ENCODE data around the gene BCAN. TPM values are rescaled to one million over a fixed set of nuclear protein-coding genes. Genes with fewer than 3 reads are reported as not detected.

The BCAN gene
- total and polyA plus RNA-seq, 2 of the 4 experiments (the other 2 are of a cell fraction), result 0.07 TPM; not detected in 1

- Histone ChIP-seq H2AK9ac (replicated peaks; ENCODE audit: low read depth, low read length, poor library complexity) (no peak overlapping the region), H3K4me3 (ENCODE audit: insufficient read depth, low read depth, low read length) (no peak overlapping the region), H3K56ac (ENCODE audit: extremely low read depth, insufficient read depth, low read length) (no peak overlapping the region), H2BK20ac (ENCODE audit: low read depth, low read length) (no peak overlapping the region), H3K9ac (ENCODE audit: low read depth, low read length) (no peak overlapping the region), H4K91ac (ENCODE audit: insufficient read depth, low read depth, low read length) (no peak overlapping the region), H3K9me3 (ENCODE audit: control insufficient read depth, insufficient read depth, low read length) (no peaks in the 10 kb centered on the region), H3K9me1 (ENCODE audit: insufficient read depth, low read length) (peaks cover 4% of the 10 kb centered on the region), H3K27me3 (ENCODE audit: control insufficient read depth, insufficient read depth, low read length) (peaks cover 36% of the 10 kb centered on the region), H3K4me1 (ENCODE audit: control insufficient read depth, insufficient read depth, low read length) (peaks cover 22% of the 10 kb centered on the region), H3K4me2 (ENCODE audit: low read depth, low read length) (peak overlapping the region; percentile 73), H4K8ac (ENCODE audit: low read depth in 2 of 2, low read length in 2 of 2) (no peak overlapping the region), H3K4ac (ENCODE audit: low read depth, low read length) (no peak overlapping the region), H4K5ac (ENCODE audit: low read depth, low read length) (no peak overlapping the region), H3K36me3 (ENCODE audit: control insufficient read depth, insufficient read depth, low read length) (no peaks in the 10 kb centered on the region), H3K79me1 (ENCODE audit: low read depth in 1 of 2, low read length in 2 of 2) (peaks cover 0 to 11% of the 10 kb centered on the region in 2 experiments; a peak in 2 of 4 replicates), H2BK5ac (ENCODE audit: low read depth, low read length, poor library complexity, severe bottlenecking) (no peak overlapping the region), H2BK120ac (ENCODE audit: low read depth, low read length) (no peak overlapping the region), H2AFZ (replicated peaks; ENCODE audit: low read length, poor library complexity) (peak overlapping the region; percentile 54), H3K27ac (ENCODE audit: insufficient read depth, low read length) (no peak overlapping the region), H4K20me1 (ENCODE audit: insufficient read depth, low read length) (0 out of 2 replicates have a peak, but pooled peaks cover 8% of the 10 kb centered on the region), H3K14ac (replicated peaks; ENCODE audit: low read depth, low read length) (no peak overlapping the region), H3K23ac (ENCODE audit: low read depth, low read length) (0 out of 2 replicates have a peak overlapping the region, but pooled peaks have one; percentile 14), H2AK5ac (ENCODE audit: low read depth, low read length) (no peak overlapping the region), H3K18ac (ENCODE audit: low read depth, low read length) (no peak overlapping the region), H2BK15ac (ENCODE audit: low read depth, low read length) (no peak overlapping the region)
- peak; percentile 46 for DNase-seq
- intact Hi-C loops (cut with micrococcal nuclease), result loop anchor here (1.0 to 2.0 kb wide), 2 partner anchors 30 to 72 kb away; no protein-coding TSS in a partner anchor
- ChIA-PET POLR2A (ENCODE audit: unreplicated experiment) (interaction anchor here (0.6 kb wide), 1 partner anchor 20 kb away, joined by 8 read pairs; the partner anchor contains the start of gene NES), CTCF (interaction anchor here (0.6 to 1.5 kb wide), 6 partner anchors 21 to 202 kb away, joined by 3 to 9 read pairs (median 4); no protein-coding TSS in a partner anchor)
- ATAC-seq (ENCODE audit: low read depth), result peak; percentile 53
- no TSS peak for BruUV-seq (replicated peaks)
- dilution Hi-C loops (cut with HindIII; ENCODE audit: low sequenced_read_pairs, unreplicated experiment), result no loop called here
- in situ Hi-C loops (cut with MboI; ENCODE audit: low sequenced_read_pairs), result loop anchor here (5.0 kb wide), 1 partner anchor 35 kb away; no protein-coding TSS in a partner anchor
- 4% methylated on average over 29 of the region's 54 CpGs; no CpG with 5 or more reads in 1 of the 2 experiments for WGBS, 2 experiments (ENCODE audit: extremely low coverage in 2 of 2, insufficient read length in 1 of 2)
- TF ChIP-seq USF2 (IDR thresholded peaks at IDR 0.05; ENCODE audit: low read depth, low read length) (no peak), POLR2A (IDR thresholded peaks at IDR 0.05; ENCODE audit: low read depth, low read length) (no peak), MAZ (IDR thresholded peaks at IDR 0.05; ENCODE audit: borderline replicate concordance, low read depth, low read length) (no peak), CHD1 (IDR thresholded peaks at IDR 0.05; ENCODE audit: low read depth, low read length) (no peak), MXI1 (IDR thresholded peaks at IDR 0.05; ENCODE audit: borderline replicate concordance, low read depth, low read length) (no peak), MAFK (IDR thresholded peaks at IDR 0.05; ENCODE audit: low read depth, low read length) (no peak), FOS (IDR thresholded peaks at IDR 0.05; ENCODE audit: low read depth, low read length) (no peak), RCOR1 (IDR thresholded peaks at IDR 0.05; ENCODE audit: insufficient replicate concordance, low read length) (no peak), NFE2L2 (IDR thresholded peaks at IDR 0.05; ENCODE audit: low read depth, low read length) (no peak), RFX5 (IDR thresholded peaks at IDR 0.05; ENCODE audit: low read depth, low read length) (no peak), BHLHE40 (IDR thresholded peaks at IDR 0.05; ENCODE audit: low read depth, low read length) (no peak)
- TF ChIP-seq, protein P1, sequence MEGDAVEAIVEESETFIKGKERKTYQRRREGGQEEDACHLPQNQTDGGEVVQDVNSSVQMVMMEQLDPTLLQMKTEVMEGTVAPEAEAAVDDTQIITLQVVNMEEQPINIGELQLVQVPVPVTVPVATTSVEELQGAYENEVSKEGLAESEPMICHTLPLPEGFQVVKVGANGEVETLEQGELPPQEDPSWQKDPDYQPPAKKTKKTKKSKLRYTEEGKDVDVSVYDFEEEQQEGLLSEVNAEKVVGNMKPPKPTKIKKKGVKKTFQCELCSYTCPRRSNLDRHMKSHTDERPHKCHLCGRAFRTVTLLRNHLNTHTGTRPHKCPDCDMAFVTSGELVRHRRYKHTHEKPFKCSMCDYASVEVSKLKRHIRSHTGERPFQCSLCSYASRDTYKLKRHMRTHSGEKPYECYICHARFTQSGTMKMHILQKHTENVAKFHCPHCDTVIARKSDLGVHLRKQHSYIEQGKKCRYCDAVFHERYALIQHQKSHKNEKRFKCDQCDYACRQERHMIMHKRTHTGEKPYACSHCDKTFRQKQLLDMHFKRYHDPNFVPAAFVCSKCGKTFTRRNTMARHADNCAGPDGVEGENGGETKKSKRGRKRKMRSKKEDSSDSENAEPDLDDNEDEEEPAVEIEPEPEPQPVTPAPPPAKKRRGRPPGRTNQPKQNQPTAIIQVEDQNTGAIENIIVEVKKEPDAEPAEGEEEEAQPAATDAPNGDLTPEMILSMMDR (conservative IDR thresholded peaks at IDR 0.05; ENCODE audit: low read depth, low read length), result peak; percentile 95
- TF ChIP-seq, protein P2, sequence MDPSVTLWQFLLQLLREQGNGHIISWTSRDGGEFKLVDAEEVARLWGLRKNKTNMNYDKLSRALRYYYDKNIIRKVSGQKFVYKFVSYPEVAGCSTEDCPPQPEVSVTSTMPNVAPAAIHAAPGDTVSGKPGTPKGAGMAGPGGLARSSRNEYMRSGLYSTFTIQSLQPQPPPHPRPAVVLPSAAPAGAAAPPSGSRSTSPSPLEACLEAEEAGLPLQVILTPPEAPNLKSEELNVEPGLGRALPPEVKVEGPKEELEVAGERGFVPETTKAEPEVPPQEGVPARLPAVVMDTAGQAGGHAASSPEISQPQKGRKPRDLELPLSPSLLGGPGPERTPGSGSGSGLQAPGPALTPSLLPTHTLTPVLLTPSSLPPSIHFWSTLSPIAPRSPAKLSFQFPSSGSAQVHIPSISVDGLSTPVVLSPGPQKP (IDR thresholded peaks at IDR 0.05; ENCODE audit: borderline replicate concordance, low read depth, low read length), result no peak
These were observed 15.2 kb downstream of the BCAN start for GRCh38 chr1:156656806-156657740.

All from IMR-90 (cell line).